Left colon (tissue), 2 donors: Measurements from ENCODE around the gene MYADM. TPM values are rescaled to one million over a fixed set of nuclear protein-coding genes. Genes with fewer than 3 reads are reported as not detected.
"Not testable (repeated sequence)": the region's sequence is repeated elsewhere in the genome, so short reads cannot be mapped to it uniquely, and the experiment has no call there.

ENCODE experiments used
- ATAC-seq: fragments of 200-7000 bp; cut with Tn5 transposase; one replicate; pipeline ENCODE4 v1.9.1; 2020; ENCODE audit warnings: mild to moderate bottlenecking, moderate library complexity
- DNase-seq, 2 donors: peaks; one replicate each; pipeline ENCODE4 v3.0.0-alpha.2; 2020
- intact Hi-C, 2 donors: fragments of 100-400 bp; cut with DNase I in 1 of 2; cut with micrococcal nuclease in 1 of 2; formaldehyde crosslinking; loops; one replicate each; pipeline versions ENCODE4 v1.11.2 to v1.14.0; 2022; cut with DNase I, micrococcal nuclease
- total RNA-seq, 2 donors: library from RNA; stranded (reverse); fragmentation: NEBNext Ultra II Directional; extraction: Animal tissue kit (Norgen Biotek cat#: 25700); gene quantifications; one replicate each; pipeline ENCODE4 v1.2.1, GENCODE V29; 2021
- donor health status: DM: no; HTN: no; CAD: no.
- donor health status: DM: yes; HTN: yes; CAD: no.

Gene MYADM
- total RNA-seq, 2 donors from 2014 or later: 55.6 to 78.4 TPM

GRCh38 chr19:53865918-53866864 lies 1.5 kb upstream of the MYADM start:
- peak; percentile 40 for ATAC-seq
- intact Hi-C loops: no loop called here
- DNase-seq: peak; percentile 79 to 81

- DNase-seq: peak in 1 of 2 donors; percentile 38
- intact Hi-C loops: no loop called here
These were observed 838 bp upstream of the MYADM start for GRCh38 chr19:53866865-53867224.

GRCh38 chr19:53868091-53868891 lies 608 bp downstream of the MYADM start:
- peak; percentile 10 for ATAC-seq
- intact Hi-C loops: no loop called here

More at GRCh38 chr19:53866865-53867224, 838 bp upstream of the MYADM start:
- ATAC-seq: no peak

GRCh38 chr19:53868892-53869804 lies 1.5 kb downstream of the MYADM start:
- DNase-seq: peak; percentile 93 to 94
- intact Hi-C loops: no loop called here
- ATAC-seq: peak; percentile 66

More at GRCh38 chr19:53868091-53868891, 608 bp downstream of the MYADM start:
- peak; percentile 71 to 76 for DNase-seq

GRCh38 chr19:53869805-53870484 lies 2.3 kb downstream of the MYADM start:
- ATAC-seq, intact Hi-C loops, DNase-seq: not testable (repeated sequence)

GRCh38 chr19:53870485-53870844 lies 2.8 kb downstream of the MYADM start:
- DNase-seq: peak; percentile 61 to 75
- ATAC-seq: peak; percentile 31
- intact Hi-C loops: no loop called here

GRCh38 chr19:53871454-53871853 lies 3.8 kb downstream of the MYADM start:
- intact Hi-C loops: no loop called here
- ATAC-seq: no peak
- no peak for DNase-seq

GRCh38 chr19:53872762-53873161 lies 5.1 kb downstream of the MYADM start:
- intact Hi-C loops: no loop called here
- ATAC-seq (no peak), DNase-seq (no peak)

- DNase-seq (no peak), ATAC-seq (no peak)
- intact Hi-C loops: no loop called here
These were observed 6.3 kb downstream of the MYADM start for GRCh38 chr19:53873773-53874605.

GRCh38 chr19:53874606-53874990 lies 6.9 kb downstream of the MYADM start:
- ATAC-seq: no peak
- intact Hi-C loops: no loop called here

GRCh38 chr19:53875602-53876325 lies 8.1 kb downstream of the MYADM start:
- intact Hi-C loops: no loop called here
- no peak for DNase-seq
- no peak for ATAC-seq

More at GRCh38 chr19:53874606-53874990, 6.9 kb downstream of the MYADM start:
- no peak for DNase-seq

- DNase-seq (no peak), ATAC-seq (no peak)
- intact Hi-C loops: no loop called here
These were observed 9.1 kb downstream of the MYADM start for GRCh38 chr19:53876651-53877224.

- DNase-seq (no peak), ATAC-seq (no peak)
- intact Hi-C loops: no loop called here
These were observed 9.7 kb downstream of the MYADM start for GRCh38 chr19:53877361-53877766.

- intact Hi-C loops: no loop called here
- DNase-seq: no peak
- no peak for ATAC-seq
These were observed 11.1 kb downstream of the MYADM start for GRCh38 chr19:53878776-53879139.

GRCh38 chr19:53879140-53880081 lies 11.7 kb downstream of the MYADM start:
- peak; percentile 97 for ATAC-seq
- intact Hi-C loops: no loop called here
- DNase-seq: peak; percentile 83 to 89
